Caco-2 (cell line): ENCODE measurements around the gene KRTAP10-2. TPM values are rescaled to one million over a fixed set of nuclear protein-coding genes. Genes with fewer than 3 reads are reported as not detected.
A peak's percentile ranks its signal among the peaks of the same experiment; 100 is the strongest.
"Not testable (repeated sequence)": the region's sequence is repeated elsewhere in the genome, so short reads cannot be mapped to it uniquely, and the experiment has no call there.

Experiments
- BruUV-seq: library from RNA; stranded (reverse); fragments of 400-500 nt; replicated peaks from 2 replicates; lab custom pipeline; 2021; lab: Mats Ljungman, UMichigan
- CTCF ChIA-PET: fragments of 300-600 bp; sonication (Branson Sonifier 250); formaldehyde crosslinking; loops from one replicate; lab custom pipeline; 2022; ENCODE audit warnings: antibody characterized with exemption; lab: Charles Lee
- POLR2A ChIA-PET: fragments of 300-600 bp; sonication (Branson Sonifier 250); formaldehyde crosslinking; loops from one replicate; lab custom pipeline; 2022; ENCODE audit warnings: antibody characterized with exemption; lab: Charles Lee
- DNase-seq, 2 experiments: peaks; one replicate each; pipeline versions ENCODE4 v3.0.0 to v3.0.0-alpha.2; 2020 to 2022
- H3K27me3 ChIP-seq: replicated peaks from 2 replicates; pipeline ENCODE4 v1.6.0; 2011; ENCODE audit warnings: low read length; ENCODE audit not compliant: control insufficient read depth, insufficient read depth
- H3K36me3 ChIP-seq: 2 replicates; pipeline ENCODE4 v1.5.1; 2011; ENCODE audit warnings: low read length; ENCODE audit not compliant: control insufficient read depth, insufficient read depth
- H3K4me1 ChIP-seq: fragments of 250-450 bp; sonication (Bioruptor Pico); 2 replicates; pipeline ENCODE4 v1.5.1; 2020; ENCODE audit warnings: mild to moderate bottlenecking
- H3K4me3 ChIP-seq: 2 replicates; pipeline ENCODE4 v1.5.1; 2011; ENCODE audit warnings: low read depth, mild to moderate bottlenecking, control low read depth, low read length
- H3K9me3 ChIP-seq: fragments of 250-450 bp; sonication (Bioruptor Pico); 2 replicates; pipeline ENCODE4 v1.5.1; 2020; ENCODE audit warnings: mild to moderate bottlenecking, moderate library complexity
- H3K27ac Mint-ChIP-seq: one replicate; pipeline ENCODE4 v1.8.0; 2022; ENCODE audit warnings: mixed read lengths; ENCODE audit not compliant: unreplicated experiment
- H3K27me3 Mint-ChIP-seq: one replicate; pipeline ENCODE4 v1.8.0; 2022; ENCODE audit warnings: mixed read lengths; ENCODE audit not compliant: insufficient read depth, unreplicated experiment
- H3K36me3 Mint-ChIP-seq: one replicate; pipeline ENCODE4 v1.8.0; 2022; ENCODE audit warnings: mild to moderate bottlenecking, mixed read lengths; ENCODE audit not compliant: insufficient read depth, unreplicated experiment
- H3K4me1 Mint-ChIP-seq: one replicate; pipeline ENCODE4 v1.8.0; 2022; ENCODE audit warnings: low read depth, mixed read lengths; ENCODE audit not compliant: unreplicated experiment
- H3K4me3 Mint-ChIP-seq: one replicate; pipeline ENCODE4 v1.8.0; 2022; ENCODE audit warnings: mild to moderate bottlenecking, moderate library complexity, mixed read lengths; ENCODE audit not compliant: unreplicated experiment
- H3K9me3 Mint-ChIP-seq: one replicate; pipeline ENCODE4 v1.8.0; 2022; ENCODE audit warnings: mixed read lengths; ENCODE audit not compliant: unreplicated experiment
- CTCF ChIP-seq, 2 experiments: fragments of 200-600 bp in 1 of 2; IDR thresholded peaks; 1 replicate in 1 of 2; 2 replicates in 1 of 2; pipeline versions ENCODE4 v1.5.1 to v1.8.0; 2011 to 2022; ENCODE audit warnings: antibody characterized with exemption in 1 of 2, control low read depth in 1 of 2, inconsistent platforms in 1 of 2, low read depth in 1 of 2, low read length in 1 of 2, mild to moderate bottlenecking in 1 of 2, moderate library complexity in 1 of 2; ENCODE audit not compliant: insufficient read depth in 1 of 2, severe bottlenecking in 1 of 2, unreplicated experiment in 1 of 2
- intact Hi-C: fragments of 100-400 bp; cut with micrococcal nuclease; formaldehyde crosslinking; loops from one replicate; pipeline ENCODE4 v1.10.0; 2022; ENCODE audit not compliant: unreplicated experiment
- total RNA-seq: library from RNA; stranded (reverse); gene quantifications from 2 replicates; pipeline ENCODE4 v1.2.3, GENCODE V29; 2022

Gene KRTAP10-2
- total RNA-seq, 1 experiment from 2014 or later: not detected

- Mint-ChIP-seq H3K27me3 (no peaks in the 10 kb centered on the region), H3K9me3 (peaks cover 50% of the 10 kb centered on the region), H3K36me3 (peaks cover 5% of the 10 kb centered on the region), H3K4me3 (no peak overlapping the region), H3K4me1 (peaks cover 8% of the 10 kb centered on the region), H3K27ac (no peak overlapping the region)
- CTCF ChIA-PET: no interaction called here
- H3K4me3 ChIP-seq: no peak overlapping the region
- no TSS peak for BruUV-seq
- H3K9me3 ChIP-seq: peaks cover 5% of the 10 kb centered on the region
- DNase-seq: no peak
- no peaks in the 10 kb centered on the region for H3K27me3 ChIP-seq
- POLR2A ChIA-PET: no interaction called here
- no peaks in the 10 kb centered on the region for H3K36me3 ChIP-seq
- intact Hi-C loops: no loop called here
- no peak for TF ChIP-seq CTCF (IDR thresholded peaks at IDR 0.05; ENCODE audit: insufficient read depth in 1 of 2, low read depth in 1 of 2, low read length in 1 of 2, severe bottlenecking in 1 of 2, unreplicated experiment in 1 of 2)
- no peaks in the 10 kb centered on the region for H3K4me1 ChIP-seq
Measured at GRCh38 chr21:44576025-44576420, 24.7 kb upstream of the KRTAP10-2 start.

DNA sequence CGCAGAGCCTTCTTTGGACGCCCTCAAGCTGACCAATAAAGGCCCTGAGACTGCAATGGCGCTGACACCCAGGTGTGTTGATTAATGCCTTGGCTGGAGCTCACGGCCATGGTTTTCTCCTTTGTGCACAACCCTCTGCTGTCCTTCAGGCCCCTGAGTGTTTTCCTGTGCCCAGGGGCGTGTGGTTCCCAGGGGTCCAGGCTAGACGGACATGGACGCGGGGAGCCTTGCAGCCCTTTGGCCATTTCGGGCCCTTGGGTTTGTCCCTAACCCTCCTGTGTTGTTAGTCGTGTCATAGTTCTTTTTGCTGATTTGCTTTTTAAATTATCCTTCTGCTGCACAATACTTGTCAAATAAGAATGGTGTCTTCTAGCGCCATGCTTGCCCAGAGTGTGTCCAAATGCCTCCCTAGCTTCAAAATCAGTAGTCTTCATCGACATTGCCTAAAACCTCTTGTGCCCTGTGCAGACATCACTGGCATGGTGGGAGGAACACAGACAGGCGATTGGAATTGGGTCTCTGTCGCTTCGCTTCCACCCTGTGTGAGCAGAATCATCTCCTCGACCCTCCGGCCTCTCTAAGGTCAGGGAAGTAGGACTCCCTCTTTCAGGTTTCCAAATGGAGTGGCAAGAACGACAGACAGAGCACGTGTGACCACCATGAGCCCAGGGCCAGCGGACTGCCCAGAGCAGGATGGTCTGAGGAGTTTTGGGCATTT, 24.2 kb upstream of the KRTAP10-2 start:
- Mint-ChIP-seq H3K27ac (no peak overlapping the region), H3K4me1 (peaks cover 8% of the 10 kb centered on the region), H3K9me3 (peaks cover 51% of the 10 kb centered on the region), H3K36me3 (peaks cover 5% of the 10 kb centered on the region), H3K27me3 (no peaks in the 10 kb centered on the region), H3K4me3 (no peak overlapping the region)
- Histone ChIP-seq H3K27me3 (no peaks in the 10 kb centered on the region), H3K36me3 (no peaks in the 10 kb centered on the region), H3K4me1 (no peaks in the 10 kb centered on the region), H3K4me3 (no peak overlapping the region), H3K9me3 (peaks cover 6% of the 10 kb centered on the region; the same call in 1 of the 2 replicates)
- DNase-seq: no peak
- ChIA-PET CTCF (no interaction called here), POLR2A (no interaction called here)
- intact Hi-C loops: no loop called here
- no TSS peak for BruUV-seq
- TF ChIP-seq CTCF (IDR thresholded peaks at IDR 0.05; ENCODE audit: insufficient read depth in 1 of 2, low read depth in 1 of 2, low read length in 1 of 2, severe bottlenecking in 1 of 2, unreplicated experiment in 1 of 2): no peak

DNA sequence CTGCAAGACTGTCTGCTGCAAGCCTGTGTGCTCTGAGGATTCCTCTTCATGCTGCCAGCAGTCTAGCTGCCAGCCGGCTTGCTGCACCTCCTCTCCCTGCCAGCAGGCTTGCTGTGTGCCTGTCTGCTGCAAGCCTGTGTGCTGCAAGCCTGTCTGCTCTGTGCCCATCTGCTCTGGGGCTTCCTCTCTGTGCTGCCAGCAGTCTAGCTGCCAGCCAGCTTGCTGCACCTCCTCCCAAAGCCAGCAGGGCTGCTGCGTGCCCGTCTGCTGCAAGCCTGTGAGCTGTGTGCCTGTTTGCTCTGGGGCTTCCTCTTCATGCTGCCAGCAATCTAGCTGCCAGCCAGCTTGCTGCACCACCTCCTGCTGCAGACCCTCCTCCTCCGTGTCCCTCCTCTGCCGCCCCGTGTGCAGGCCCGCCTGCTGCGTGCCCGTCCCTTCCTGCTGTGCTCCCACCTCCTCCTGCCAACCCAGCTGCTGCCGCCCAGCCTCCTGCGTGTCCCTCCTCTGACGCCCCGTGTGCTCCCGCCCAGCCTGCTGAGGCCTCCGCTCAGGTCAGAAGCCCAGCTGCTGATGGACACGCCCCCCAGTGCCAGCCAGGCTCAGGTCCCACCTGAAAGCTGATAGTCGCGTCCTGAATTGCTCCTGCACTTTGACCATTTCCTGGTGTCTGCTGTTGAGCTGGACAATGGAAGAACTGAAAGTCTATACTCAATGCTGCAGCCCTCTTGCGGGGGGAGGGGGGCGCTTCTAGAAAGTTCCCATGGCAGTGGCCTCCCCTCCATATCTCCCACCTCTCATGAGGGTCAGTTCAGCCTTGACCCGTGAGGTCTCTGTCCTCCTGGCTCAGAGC, 23.4 kb upstream of the KRTAP10-2 start:
- Histone ChIP-seq H3K27me3 (no peaks in the 10 kb centered on the region), H3K9me3 (peaks cover 7% of the 10 kb centered on the region; the same call in 1 of the 2 replicates), H3K36me3 (no peaks in the 10 kb centered on the region), H3K4me1 (no peaks in the 10 kb centered on the region), H3K4me3 (no peak overlapping the region; the same call in 1 of the 2 replicates)
- H3K27ac Mint-ChIP-seq: no peak overlapping the region
- no peak for TF ChIP-seq CTCF (IDR thresholded peaks at IDR 0.05; ENCODE audit: insufficient read depth in 1 of 2, low read depth in 1 of 2, low read length in 1 of 2, severe bottlenecking in 1 of 2, unreplicated experiment in 1 of 2)
- no peaks in the 10 kb centered on the region for H3K27me3 Mint-ChIP-seq
- peaks cover 8% of the 10 kb centered on the region for H3K4me1 Mint-ChIP-seq
- peaks cover under 1% of the 10 kb centered on the region for H3K36me3 Mint-ChIP-seq
- intact Hi-C loops: no loop called here
- peak overlapping the region; percentile 47 for H3K4me3 Mint-ChIP-seq
- peak in 1 of 2 experiments; percentile 32 for DNase-seq
- H3K9me3 Mint-ChIP-seq: peaks cover 48% of the 10 kb centered on the region
- CTCF ChIA-PET: no interaction called here
- no TSS peak for BruUV-seq
- POLR2A ChIA-PET: no interaction called here

DNA sequence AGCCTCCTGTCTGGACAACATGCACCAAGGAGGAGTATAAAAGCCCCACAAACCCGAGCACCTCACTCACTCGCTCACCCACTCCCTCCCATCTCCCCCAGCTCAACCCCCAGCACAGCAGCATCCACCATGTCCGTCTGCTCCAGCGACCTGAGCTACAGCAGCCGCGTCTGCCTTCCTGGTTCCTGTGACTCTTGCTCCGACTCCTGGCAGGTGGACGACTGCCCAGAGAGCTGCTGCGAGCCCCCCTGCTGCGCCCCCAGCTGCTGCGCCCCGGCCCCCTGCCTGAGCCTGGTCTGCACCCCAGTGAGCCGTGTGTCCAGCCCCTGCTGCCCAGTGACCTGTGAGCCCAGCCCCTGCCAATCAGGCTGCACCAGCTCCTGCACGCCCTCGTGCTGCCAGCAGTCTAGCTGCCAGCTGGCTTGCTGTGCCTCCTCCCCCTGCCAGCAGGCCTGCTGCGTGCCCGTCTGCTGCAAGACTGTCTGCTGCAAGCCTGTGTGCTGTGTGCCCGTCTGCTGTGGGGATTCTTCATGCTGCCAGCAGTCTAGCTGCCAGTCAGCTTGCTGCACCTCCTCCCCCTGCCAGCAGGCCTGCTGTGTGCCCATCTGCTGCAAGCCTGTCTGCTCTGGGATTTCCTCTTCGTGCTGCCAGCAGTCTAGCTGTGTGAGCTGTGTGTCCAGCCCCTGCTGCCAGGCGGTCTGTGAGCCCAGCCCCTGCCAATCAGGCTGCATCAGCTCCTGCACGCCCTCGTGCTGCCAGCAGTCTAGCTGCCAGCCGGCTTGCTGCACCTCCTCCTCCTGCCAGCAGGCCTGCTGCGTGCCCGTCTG, 22.5 kb upstream of the KRTAP10-2 start, which contains the start of gene KRTAP10-4:
Gene KRTAP10-4 (plus strand): TSS at position 100 of the 827 bp plus-strand sequence. CDS start 30 bp downstream, at position 130.
- H3K36me3 Mint-ChIP-seq, H3K27me3 Mint-ChIP-seq, H3K4me3 ChIP-seq, H3K4me3 Mint-ChIP-seq, H3K27me3 ChIP-seq, BruUV-seq, H3K4me1 Mint-ChIP-seq, DNase-seq, H3K9me3 ChIP-seq, H3K4me1 ChIP-seq, POLR2A ChIA-PET, H3K36me3 ChIP-seq, intact Hi-C loops, CTCF ChIA-PET, H3K27ac Mint-ChIP-seq: not testable (repeated sequence)
- peaks cover 43% of the 10 kb centered on the region for H3K9me3 Mint-ChIP-seq
